Calu3 (cell line): ENCODE measurements around the gene MSTN. TPM values are rescaled to one million over a fixed set of nuclear protein-coding genes. Genes with fewer than 3 reads are reported as not detected.
"Not testable (repeated sequence)": the region's sequence is repeated elsewhere in the genome, so short reads cannot be mapped to it uniquely, and the experiment has no call there.

Experiments used
- BruUV-seq: library from RNA; stranded (reverse); fragments of 400-500 nt; replicated peaks from 2 replicates; lab custom pipeline; 2021; lab: Mats Ljungman, UMichigan
- CTCF ChIA-PET: fragments of 300-600 bp; sonication (Branson Sonifier 250); formaldehyde crosslinking; loops from one replicate; lab custom pipeline; 2022; ENCODE audit warnings: antibody characterized with exemption; lab: Charles Lee
- DNase-seq: peaks from one replicate; pipeline ENCODE4 v3.0.0; 2022
- H3K27ac Mint-ChIP-seq: one replicate; pipeline ENCODE4 v1.8.0; 2022; ENCODE audit warnings: mixed read lengths; ENCODE audit not compliant: unreplicated experiment
- H3K27me3 Mint-ChIP-seq: one replicate; pipeline ENCODE4 v1.8.0; 2022; ENCODE audit warnings: mixed read lengths; ENCODE audit not compliant: unreplicated experiment
- H3K36me3 Mint-ChIP-seq: one replicate; pipeline ENCODE4 v1.8.0; 2022; ENCODE audit warnings: mild to moderate bottlenecking, moderate library complexity, mixed read lengths; ENCODE audit not compliant: insufficient read depth, unreplicated experiment
- H3K4me1 Mint-ChIP-seq: one replicate; pipeline ENCODE4 v1.8.0; 2022; ENCODE audit warnings: mild to moderate bottlenecking, low read depth, mixed read lengths; ENCODE audit not compliant: unreplicated experiment
- H3K4me3 Mint-ChIP-seq: one replicate; pipeline ENCODE4 v1.8.0; 2022; ENCODE audit warnings: mild to moderate bottlenecking, low read depth, moderate library complexity, mixed read lengths; ENCODE audit not compliant: unreplicated experiment
- H3K9me3 Mint-ChIP-seq: one replicate; pipeline ENCODE4 v1.8.0; 2022; ENCODE audit warnings: low read depth, mixed read lengths; ENCODE audit not compliant: unreplicated experiment
- intact Hi-C: fragments of 100-400 bp; cut with micrococcal nuclease; formaldehyde crosslinking; loops from one replicate; pipeline ENCODE4 v1.10.0; 2022; ENCODE audit not compliant: unreplicated experiment
- total RNA-seq: library from RNA; stranded (reverse); gene quantifications from 2 replicates; pipeline ENCODE4 v1.2.3, GENCODE V29; 2022
- TF ChIP-seq, protein P1 (sequence below): fragments of 200-600 bp; IDR thresholded peaks from one replicate; pipeline ENCODE4 v1.8.0; 2022; ENCODE audit warnings: antibody characterized with exemption; ENCODE audit not compliant: unreplicated experiment

MSTN gene
- total RNA-seq, 1 experiment from 2014 or later: 0.24 TPM

DNA sequence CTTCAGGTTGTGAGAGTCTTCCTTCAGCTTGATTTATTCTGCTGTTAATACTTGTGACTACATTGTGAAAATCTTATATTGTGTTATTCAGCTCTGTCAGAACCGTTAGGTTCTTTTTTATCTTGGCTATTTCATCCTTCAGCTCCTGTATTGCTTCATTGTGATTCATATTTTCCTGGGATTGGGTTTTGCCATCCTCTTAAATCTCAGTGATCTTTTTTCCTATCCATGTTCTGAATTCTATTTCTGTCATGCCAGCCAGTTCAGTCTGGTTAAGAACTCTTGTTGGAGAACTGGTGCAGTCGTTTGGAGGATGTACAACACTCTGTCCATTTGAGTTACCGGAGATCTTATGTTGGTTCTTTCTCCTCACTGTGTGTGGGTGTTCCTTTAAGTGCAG lies 19.1 kb downstream of the MSTN start:
- intact Hi-C loops: no loop called here
- H3K27me3 Mint-ChIP-seq: peaks cover 53% of the 10 kb centered on the region
- BruUV-seq: no TSS peak
- no peaks in the 10 kb centered on the region for H3K36me3 Mint-ChIP-seq
- H3K9me3 Mint-ChIP-seq: no peaks in the 10 kb centered on the region
- no peak overlapping the region for H3K4me3 Mint-ChIP-seq
- CTCF ChIA-PET: interaction anchor here (0.6 kb wide), 1 partner anchor 315 kb away, joined by 6 read pairs; no protein-coding TSS in a partner anchor
- no peak for DNase-seq
- no peaks in the 10 kb centered on the region for H3K4me1 Mint-ChIP-seq
- H3K27ac Mint-ChIP-seq: no peak overlapping the region
- TF ChIP-seq, protein P1, sequence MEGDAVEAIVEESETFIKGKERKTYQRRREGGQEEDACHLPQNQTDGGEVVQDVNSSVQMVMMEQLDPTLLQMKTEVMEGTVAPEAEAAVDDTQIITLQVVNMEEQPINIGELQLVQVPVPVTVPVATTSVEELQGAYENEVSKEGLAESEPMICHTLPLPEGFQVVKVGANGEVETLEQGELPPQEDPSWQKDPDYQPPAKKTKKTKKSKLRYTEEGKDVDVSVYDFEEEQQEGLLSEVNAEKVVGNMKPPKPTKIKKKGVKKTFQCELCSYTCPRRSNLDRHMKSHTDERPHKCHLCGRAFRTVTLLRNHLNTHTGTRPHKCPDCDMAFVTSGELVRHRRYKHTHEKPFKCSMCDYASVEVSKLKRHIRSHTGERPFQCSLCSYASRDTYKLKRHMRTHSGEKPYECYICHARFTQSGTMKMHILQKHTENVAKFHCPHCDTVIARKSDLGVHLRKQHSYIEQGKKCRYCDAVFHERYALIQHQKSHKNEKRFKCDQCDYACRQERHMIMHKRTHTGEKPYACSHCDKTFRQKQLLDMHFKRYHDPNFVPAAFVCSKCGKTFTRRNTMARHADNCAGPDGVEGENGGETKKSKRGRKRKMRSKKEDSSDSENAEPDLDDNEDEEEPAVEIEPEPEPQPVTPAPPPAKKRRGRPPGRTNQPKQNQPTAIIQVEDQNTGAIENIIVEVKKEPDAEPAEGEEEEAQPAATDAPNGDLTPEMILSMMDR: no peak

DNA sequence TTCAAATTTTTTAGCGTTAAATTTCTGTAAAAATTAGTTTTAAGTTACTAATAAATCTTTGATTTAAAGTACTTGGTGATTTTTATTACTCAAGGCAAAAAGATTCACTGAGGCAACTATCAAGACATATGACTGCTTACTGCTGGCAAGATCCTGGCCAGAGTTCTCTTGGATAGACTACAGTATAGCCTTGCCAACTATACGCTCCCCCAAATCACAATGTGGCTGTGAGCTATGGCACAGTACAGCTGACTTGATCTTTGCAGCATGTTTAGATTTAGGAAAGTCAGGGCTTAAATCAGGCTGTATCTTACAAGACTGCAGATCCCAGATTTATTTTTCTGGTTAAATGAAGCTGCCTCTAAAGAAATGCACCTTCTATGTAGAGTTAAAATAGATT lies 26.5 kb downstream of the MSTN start:
- no peak overlapping the region for H3K27ac Mint-ChIP-seq
- H3K4me1 Mint-ChIP-seq: no peaks in the 10 kb centered on the region
- H3K4me3 Mint-ChIP-seq: no peak overlapping the region
- CTCF ChIA-PET: interaction anchor here (0.7 kb wide), 1 partner anchor 136 kb away, joined by 4 read pairs; no protein-coding TSS in a partner anchor
- H3K9me3 Mint-ChIP-seq: no peaks in the 10 kb centered on the region
- no peak for DNase-seq
- no TSS peak for BruUV-seq
- TF ChIP-seq, protein P1: no peak
- intact Hi-C loops: no loop called here
- no peaks in the 10 kb centered on the region for H3K36me3 Mint-ChIP-seq
- peaks cover 16% of the 10 kb centered on the region for H3K27me3 Mint-ChIP-seq

DNA sequence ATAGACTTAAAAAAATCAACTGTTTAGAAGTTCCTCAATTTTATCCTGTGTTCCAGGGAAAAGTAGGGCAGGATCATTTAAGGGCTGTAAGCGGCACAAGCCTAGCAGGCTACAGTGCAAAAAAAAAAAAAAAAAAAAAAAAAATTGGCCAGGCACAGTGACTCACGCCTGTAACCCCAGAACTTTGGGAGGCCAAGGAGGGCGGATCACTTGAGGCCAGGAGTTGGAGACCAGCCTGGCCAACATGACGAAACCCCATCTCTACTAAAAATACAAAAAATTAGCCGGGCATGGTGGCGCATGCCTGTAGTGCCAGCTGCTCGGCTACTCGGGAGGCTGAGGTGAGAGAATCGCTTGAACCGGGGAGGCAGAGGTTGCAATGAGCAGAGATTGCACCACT lies 28.1 kb downstream of the MSTN start:
- DNase-seq, H3K4me1 Mint-ChIP-seq, H3K27me3 Mint-ChIP-seq, BruUV-seq, H3K27ac Mint-ChIP-seq, H3K4me3 Mint-ChIP-seq, H3K9me3 Mint-ChIP-seq, CTCF ChIA-PET, H3K36me3 Mint-ChIP-seq: not testable (repeated sequence)
- intact Hi-C loops: loop anchor here (5.0 kb wide), 1 partner anchor 122 kb away; no protein-coding TSS in a partner anchor

DNA sequence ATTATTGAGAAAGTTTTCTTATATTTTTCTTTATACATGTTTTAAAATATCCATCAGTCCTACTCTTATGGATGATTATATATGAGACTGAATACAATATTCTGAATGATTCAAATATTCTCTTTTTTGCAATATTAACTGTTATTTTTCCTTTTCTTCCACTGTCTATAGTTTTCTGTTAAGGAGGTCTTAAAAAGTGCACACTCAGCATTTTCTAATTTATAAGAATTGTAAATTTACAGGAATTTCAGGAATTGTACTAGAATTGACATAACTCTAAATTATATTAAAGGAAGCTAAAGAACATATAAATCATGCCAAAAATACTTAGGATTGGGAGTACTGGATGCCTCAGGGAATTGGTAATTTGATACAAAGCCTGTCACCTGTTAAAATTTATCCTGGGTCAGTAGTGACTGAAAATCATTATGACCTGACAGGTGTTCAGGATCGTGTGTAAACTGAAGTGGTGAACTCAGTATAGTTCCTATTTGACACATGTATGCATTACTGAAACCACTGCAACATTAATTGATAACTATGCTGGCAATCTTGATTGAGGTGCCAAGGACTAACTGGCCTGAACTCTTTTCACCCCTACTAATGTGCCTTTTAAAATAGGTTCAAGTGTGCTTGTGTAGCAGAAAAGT lies 30.4 kb downstream of the MSTN start:
- no peaks in the 10 kb centered on the region for H3K36me3 Mint-ChIP-seq
- intact Hi-C loops: loop anchor here (5.0 kb wide), 1 partner anchor 120 kb away; no protein-coding TSS in a partner anchor
- no peaks in the 10 kb centered on the region for H3K9me3 Mint-ChIP-seq
- CTCF ChIA-PET: no interaction called here
- TF ChIP-seq, protein P1: no peak
- DNase-seq: no peak
- H3K4me1 Mint-ChIP-seq: no peaks in the 10 kb centered on the region
- H3K27ac Mint-ChIP-seq: no peak overlapping the region
- BruUV-seq: no TSS peak
- no peak overlapping the region for H3K4me3 Mint-ChIP-seq
- H3K27me3 Mint-ChIP-seq: no peaks in the 10 kb centered on the region

DNA sequence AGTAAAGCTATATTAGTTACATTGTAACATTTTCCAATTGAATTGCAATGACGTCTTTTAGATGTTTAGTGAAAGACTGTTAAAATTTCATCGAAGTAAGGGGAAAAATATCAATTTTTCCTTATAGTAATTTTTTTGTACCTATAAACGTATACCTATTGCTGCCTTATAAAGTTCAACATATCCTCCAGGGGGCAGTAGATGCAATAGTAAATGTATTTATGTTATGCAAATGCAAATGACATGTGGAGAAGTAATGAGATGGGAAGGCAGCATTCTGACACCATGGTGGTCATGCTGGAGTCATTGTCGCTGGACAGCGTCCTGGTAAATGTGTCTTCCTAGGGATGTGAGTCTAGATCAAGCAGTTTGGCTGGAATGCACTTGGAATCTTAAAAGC lies 38.7 kb downstream of the MSTN start:
- Mint-ChIP-seq H3K4me1 (no peaks in the 10 kb centered on the region), H3K4me3 (no peak overlapping the region), H3K27ac (no peak overlapping the region), H3K27me3 (no peaks in the 10 kb centered on the region), H3K9me3 (no peaks in the 10 kb centered on the region), H3K36me3 (no peaks in the 10 kb centered on the region)
- CTCF ChIA-PET: no interaction called here
- no TSS peak for BruUV-seq
- TF ChIP-seq, protein P1: peak; percentile 48
- intact Hi-C loops: loop anchor here (1.0 kb wide), 1 partner anchor 46 kb away; no protein-coding TSS in a partner anchor
- DNase-seq: peak; percentile 27
